Uterus (tissue), 4 donors: ENCODE data around the gene ST3GAL6. TPM values are rescaled to one million over a fixed set of nuclear protein-coding genes. Genes with fewer than 3 reads are reported as not detected.

Source experiments
- DNase-seq, 2 donors: peaks; one replicate each; pipeline ENCODE4 v3.0.0-alpha.2; 2019 to 2020
- H3K27ac ChIP-seq, 2 donors: fragments of 200-600 bp; sonication (generic); 1 replicate in 1 of 2; 2 replicates in 1 of 2; pipeline ENCODE4 v1.5.1; 2016 to 2018
- H3K27me3 ChIP-seq, 2 donors: fragments of 200-600 bp; sonication (generic); one replicate each; pipeline ENCODE4 v1.5.1; 2018 to 2019; ENCODE audit warnings: control low read depth in 1 of 2
- H3K36me3 ChIP-seq, 2 donors: fragments of 200-600 bp; sonication (generic); one replicate each; pipeline ENCODE4 v1.5.1; 2019; ENCODE audit warnings: control low read depth in 1 of 2
- H3K4me1 ChIP-seq, 2 donors: fragments of 200-600 bp; sonication (generic); one replicate each; pipeline ENCODE4 v1.5.1; 2018 to 2019; ENCODE audit warnings: control low read depth in 1 of 2
- H3K4me3 ChIP-seq, 2 donors: fragments of 200-600 bp; sonication (generic); 1 replicate in 1 of 2; 2 replicates in 1 of 2; pipeline ENCODE4 v1.5.1; 2018 to 2019; ENCODE audit warnings: mild to moderate bottlenecking in 1 of 2
- H3K9me3 ChIP-seq, 2 donors: fragments of 200-600 bp; sonication (generic); one replicate each; pipeline ENCODE4 v1.5.1; 2019; ENCODE audit warnings: control low read depth in 1 of 2
- CTCF ChIP-seq, 4 experiments: fragments of 200-600 bp in 2 of 4; fragments of 450-650 bp in 2 of 4; sonication (generic) in 2 of 4; IDR thresholded peaks; one replicate each; pipeline ENCODE4 v1.5.1; 2016 to 2019; ENCODE audit warnings: antibody characterized with exemption in 4 of 4, mild to moderate bottlenecking in 2 of 4, moderate library complexity in 1 of 4
- POLR2A ChIP-seq, 2 donors: fragments of 450-650 bp; IDR thresholded peaks; one replicate each; pipeline ENCODE4 v1.6.1; 2016; ENCODE audit warnings: antibody characterized with exemption in 2 of 2, mild to moderate bottlenecking in 1 of 2, moderate library complexity in 1 of 2
- intact Hi-C: fragments of 100-400 bp; cut with DNase I; formaldehyde crosslinking; loops from one replicate; pipeline ENCODE4 v1.15.1; 2023; ENCODE audit warnings: low total_unique reads
- total RNA-seq, 4 donors: library from RNA; depleted of rRNA in 3 of 4; stranded (reverse); fragments of >200 nt in 3 of 4; gene quantifications; one replicate each; pipeline versions ENCODE4 v1.1.0 to v1.2.4, GENCODE V29; 2014 to 2023
- donor health status: DM: yes; HTN: yes; CAD: no.

ST3GAL6 gene
- total RNA-seq, 4 donors from 2014 or later: 1.8 to 14.9 (median 9.6) TPM

- Histone ChIP-seq H3K36me3 (no peaks in the 10 kb centered on the region), H3K9me3 (no peaks in the 10 kb centered on the region), H3K4me1 (no peaks in the 10 kb centered on the region), H3K27me3 (no peaks in the 10 kb centered on the region), H3K27ac (peak overlapping the region; percentile 69 to 76), H3K4me3 (peak overlapping the region; percentile 59 to 62)
- no peak for DNase-seq
- intact Hi-C loops: no loop called here
- TF ChIP-seq POLR2A (IDR thresholded peaks at IDR 0.05) (no peak), CTCF (IDR thresholded peaks at IDR 0.05) (no peak)
Measured at GRCh38 chr3:98734306-98734705, 28.8 kb upstream of the ST3GAL6 start.

DNA sequence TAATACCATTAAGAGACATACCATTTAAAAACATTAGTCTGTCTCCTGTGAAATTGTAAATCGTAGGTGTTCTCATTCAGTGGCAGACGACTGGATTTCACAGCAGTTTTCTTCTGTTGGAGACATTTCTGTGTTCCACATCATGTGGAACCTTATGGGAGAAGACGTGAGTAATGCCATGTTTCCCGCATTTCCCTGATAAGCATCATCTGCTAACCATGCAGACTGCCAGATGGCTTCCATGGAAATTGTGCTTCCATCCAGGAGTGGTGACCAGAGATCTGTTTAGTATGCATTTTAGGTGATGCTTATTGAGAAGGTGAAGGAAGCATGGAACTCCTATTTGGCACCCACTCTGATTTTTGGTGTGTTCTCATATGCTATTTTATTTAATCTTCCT is 28.4 kb upstream of the ST3GAL6 start:
- Histone ChIP-seq H3K9me3 (no peaks in the 10 kb centered on the region), H3K4me1 (no peaks in the 10 kb centered on the region), H3K36me3 (no peaks in the 10 kb centered on the region), H3K27me3 (no peaks in the 10 kb centered on the region), H3K27ac (no peak overlapping the region), H3K4me3 (no peak overlapping the region)
- DNase-seq: no peak
- intact Hi-C loops: no loop called here
- TF ChIP-seq CTCF (IDR thresholded peaks at IDR 0.05) (no peak), POLR2A (IDR thresholded peaks at IDR 0.05) (no peak)

DNA sequence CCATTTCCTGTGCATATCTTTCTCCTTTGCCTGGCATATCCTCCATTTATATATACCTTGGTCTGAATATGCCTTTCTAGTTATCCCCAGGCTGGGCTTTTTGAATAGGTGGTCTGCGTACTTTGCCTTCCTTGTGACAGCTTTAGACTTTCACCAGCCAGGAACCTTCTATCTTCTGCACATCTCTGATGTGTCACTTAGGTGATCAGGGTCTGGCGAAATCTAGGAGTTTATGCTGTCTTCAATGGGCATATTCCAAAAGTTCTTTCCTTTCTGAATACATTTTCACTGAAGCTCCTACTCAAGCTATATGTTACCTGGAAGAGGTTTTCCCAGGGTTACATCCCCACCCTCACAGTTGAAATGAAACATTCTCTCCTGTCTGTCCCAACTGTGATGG is 27.8 kb upstream of the ST3GAL6 start:
- Histone ChIP-seq H3K36me3 (no peaks in the 10 kb centered on the region), H3K27me3 (no peaks in the 10 kb centered on the region), H3K27ac (no peak overlapping the region), H3K4me3 (no peak overlapping the region), H3K4me1 (no peaks in the 10 kb centered on the region), H3K9me3 (no peaks in the 10 kb centered on the region)
- intact Hi-C loops: no loop called here
- TF ChIP-seq CTCF (IDR thresholded peaks at IDR 0.05) (no peak), POLR2A (IDR thresholded peaks at IDR 0.05) (no peak)
- no peak for DNase-seq

- no peak overlapping the region for H3K4me3 ChIP-seq
- TF ChIP-seq POLR2A (IDR thresholded peaks at IDR 0.05) (no peak), CTCF (IDR thresholded peaks at IDR 0.05) (no peak)
- intact Hi-C loops: no loop called here
- H3K36me3 ChIP-seq: no peaks in the 10 kb centered on the region
- H3K27me3 ChIP-seq: no peaks in the 10 kb centered on the region
- no peak overlapping the region for H3K27ac ChIP-seq
- no peaks in the 10 kb centered on the region for H3K9me3 ChIP-seq
- DNase-seq: no peak
- H3K4me1 ChIP-seq: no peaks in the 10 kb centered on the region
Measured at GRCh38 chr3:98735761-98736269, 27.3 kb upstream of the ST3GAL6 start.

- DNase-seq: no peak
- Histone ChIP-seq H3K27ac (no peak overlapping the region), H3K4me1 (no peaks in the 10 kb centered on the region), H3K27me3 (no peaks in the 10 kb centered on the region), H3K36me3 (no peaks in the 10 kb centered on the region), H3K4me3 (no peak overlapping the region), H3K9me3 (no peaks in the 10 kb centered on the region)
- intact Hi-C loops: no loop called here
- TF ChIP-seq POLR2A (IDR thresholded peaks at IDR 0.05): no peak
- no peak for TF ChIP-seq CTCF (IDR thresholded peaks at IDR 0.05)
Measured at GRCh38 chr3:98737301-98737700, 25.8 kb upstream of the ST3GAL6 start.
